Ramos (cell line): ENCODE data around the gene SPTSSA.

Source experiments
- in situ Hi-C: fragments of 300-500 bp; cut with MboI; formaldehyde crosslinking; loops from one replicate; pipeline ENCODE4 v1.14.3; 2022; ENCODE audit warnings: low sequenced_read_pairs; ENCODE audit not compliant: unreplicated experiment

Gene SPTSSA

GRCh38 chr14:34474187-34474679 is 12.2 kb upstream of the SPTSSA start:
- in situ Hi-C loops: no loop called here

GRCh38 chr14:34472706-34473279 is 10.8 kb upstream of the SPTSSA start:
- in situ Hi-C loops: no loop called here

GRCh38 chr14:34470319-34470718 is 8.3 kb upstream of the SPTSSA start:
- in situ Hi-C loops: no loop called here

GRCh38 chr14:34466691-34467090 is 4.7 kb upstream of the SPTSSA start:
- in situ Hi-C loops: no loop called here

GRCh38 chr14:34465069-34465859 is 3.2 kb upstream of the SPTSSA start:
- in situ Hi-C loops: no loop called here

GRCh38 chr14:34463598-34463961 is 1.5 kb upstream of the SPTSSA start:
- in situ Hi-C loops: no loop called here

GRCh38 chr14:34461334-34462131 is 507 bp downstream of the SPTSSA start:
- in situ Hi-C loops: no loop called here

- in situ Hi-C loops: no loop called here
These were observed 1.2 kb downstream of the SPTSSA start for GRCh38 chr14:34460841-34461240.

- in situ Hi-C loops: no loop called here
These were observed 1.7 kb downstream of the SPTSSA start for GRCh38 chr14:34460295-34460694.

- in situ Hi-C loops: no loop called here
These were observed 4.9 kb downstream of the SPTSSA start for GRCh38 chr14:34457186-34457585.

- in situ Hi-C loops: no loop called here
These were observed 8.8 kb downstream of the SPTSSA start for GRCh38 chr14:34453226-34453625.

- in situ Hi-C loops: no loop called here
These were observed 9.7 kb downstream of the SPTSSA start for GRCh38 chr14:34452258-34452822.

- in situ Hi-C loops: no loop called here
These were observed 11.1 kb downstream of the SPTSSA start for GRCh38 chr14:34450958-34451357.

GRCh38 chr14:34450542-34450915 is 11.5 kb downstream of the SPTSSA start:
- in situ Hi-C loops: no loop called here

GRCh38 chr14:34449819-34450541 is 12.1 kb downstream of the SPTSSA start:
- in situ Hi-C loops: no loop called here

- in situ Hi-C loops: no loop called here
These were observed 22.9 kb downstream of the SPTSSA start for GRCh38 chr14:34439090-34439489.

- in situ Hi-C loops: no loop called here
These were observed 23.6 kb downstream of the SPTSSA start for GRCh38 chr14:34438438-34438837.

- in situ Hi-C loops: no loop called here
These were observed 24.3 kb downstream of the SPTSSA start for GRCh38 chr14:34437729-34438080.

- in situ Hi-C loops: no loop called here
These were observed 24.9 kb downstream of the SPTSSA start for GRCh38 chr14:34436960-34437728.
